Naive thymus-derived CD4-positive, alpha-beta T cell (primary cell): ENCODE results near the gene NOL4L. TPM values are rescaled to one million over a fixed set of nuclear protein-coding genes. Genes with fewer than 3 reads are reported as not detected.
"Not testable (repeated sequence)": the region's sequence is repeated elsewhere in the genome, so short reads cannot be mapped to it uniquely, and the experiment has no call there.

Source experiments
- ATAC-seq: fragments of 150-1000 bp; cut with Tn5 transposase; 2 replicates; pipeline ENCODE4 v1.10.0; 2021; ENCODE audit warnings: mild to moderate bottlenecking, moderate library complexity
- CTCF ChIA-PET: fragments of 350-600 bp; sonication (Branson Sonifier 250); formaldehyde crosslinking; loops from one replicate; lab custom pipeline; 2021; ENCODE audit warnings: antibody characterized with exemption; lab: Charles Lee
- POLR2A ChIA-PET: fragments of 350-600 bp; sonication (Branson Sonifier 250); formaldehyde crosslinking; loops from one replicate; lab custom pipeline; 2021; ENCODE audit warnings: antibody characterized with exemption, inconsistent platforms; lab: Charles Lee
- DNase-seq, 9 donors: peaks; one replicate each; pipeline versions ENCODE4 v3.0.0 to v3.0.0-alpha.2; 2020 to 2022; ENCODE audit warnings: mixed read lengths in 1 of 9
- H3K27ac ChIP-seq: one replicate; pipeline ENCODE4 v1.7.0; 2013; ENCODE audit warnings: mild to moderate bottlenecking, low read depth, low read length, moderate library complexity
- H3K27me3 ChIP-seq, 2 donors: one replicate each; pipeline ENCODE4 v1.7.0; 2013; ENCODE audit warnings: low read length in 2 of 2, mild to moderate bottlenecking in 2 of 2, moderate library complexity in 2 of 2; ENCODE audit not compliant: control insufficient read depth in 2 of 2, insufficient read depth in 2 of 2
- H3K36me3 ChIP-seq, 3 experiments: 1 replicate in 2 of 3; 2 replicates in 1 of 3; pipeline ENCODE4 v1.7.0; 2013; ENCODE audit warnings: low read length in 3 of 3, mild to moderate bottlenecking in 3 of 3, moderate library complexity in 1 of 3; ENCODE audit not compliant: insufficient read depth in 3 of 3, control insufficient read depth in 2 of 3
- H3K4me1 ChIP-seq, 2 donors: one replicate each; pipeline ENCODE4 v1.7.0; 2013; ENCODE audit warnings: low read length in 2 of 2, mild to moderate bottlenecking in 2 of 2, moderate library complexity in 1 of 2; ENCODE audit not compliant: control insufficient read depth in 2 of 2, insufficient read depth in 2 of 2
- H3K4me3 ChIP-seq: 2 replicates; pipeline ENCODE4 v1.7.0; 2013; ENCODE audit warnings: mild to moderate bottlenecking, low read length
- H3K9me3 ChIP-seq, 3 experiments: 1 replicate in 2 of 3; 2 replicates in 1 of 3; pipeline ENCODE4 v1.7.0; 2013; ENCODE audit warnings: low read length in 3 of 3; ENCODE audit not compliant: control insufficient read depth in 2 of 3
- H3K27ac Mint-ChIP-seq, 9 donors: one replicate each; pipeline ENCODE4 v1.8.0; 2020 to 2022; ENCODE audit warnings: mixed read lengths in 9 of 9, mild to moderate bottlenecking in 8 of 9, moderate library complexity in 5 of 9, inconsistent platforms in 2 of 9
- H3K27me3 Mint-ChIP-seq, 5 donors: one replicate each; pipeline ENCODE4 v1.8.0; 2021 to 2022; ENCODE audit warnings: mixed read lengths in 5 of 5, mild to moderate bottlenecking in 1 of 5
- H3K36me3 Mint-ChIP-seq, 5 donors: one replicate each; pipeline ENCODE4 v1.8.0; 2020 to 2022; ENCODE audit warnings: mixed read lengths in 5 of 5, mild to moderate bottlenecking in 3 of 5, inconsistent platforms in 1 of 5
- H3K4me1 Mint-ChIP-seq, 7 donors: one replicate each; pipeline ENCODE4 v1.8.0; 2020 to 2022; ENCODE audit warnings: mixed read lengths in 7 of 7, mild to moderate bottlenecking in 3 of 7, inconsistent platforms in 1 of 7
- H3K4me3 Mint-ChIP-seq, 10 donors: one replicate each; pipeline ENCODE4 v1.8.0; 2020 to 2022; ENCODE audit warnings: mild to moderate bottlenecking in 10 of 10, mixed read lengths in 10 of 10, moderate library complexity in 6 of 10, inconsistent platforms in 2 of 10
- H3K9me3 Mint-ChIP-seq, 11 donors: one replicate each; pipeline ENCODE4 v1.8.0; 2020 to 2022; ENCODE audit warnings: mixed read lengths in 11 of 11, mild to moderate bottlenecking in 4 of 11, inconsistent platforms in 1 of 11, moderate library complexity in 1 of 11
- intact Hi-C, 2 donors: fragments of 100-400 bp; cut with micrococcal nuclease; formaldehyde crosslinking; loops; one replicate each; pipeline ENCODE4 v1.15.1; 2023
- polyA plus RNA-seq, 2 donors: library from polyadenylated mRNA; unstranded; fragments of 300-500 nt; fragmentation: Illumina TruSeq; gene quantifications; one replicate each; pipeline ENCODE4 v1.2.3, GENCODE V29; 2021
- total RNA-seq, 6 experiments: library from RNA in 5 of 6; stranded (reverse) in 5 of 6; gene quantifications; 1 replicate in 5 of 6; 2 replicates in 1 of 6; pipeline ENCODE4 v1.2.3 and lab custom pipeline; 2021 to 2026

The NOL4L gene
- total and polyA plus RNA-seq, 7 experiments from 2014 or later = 17.3 to 81.9 (median 62.7) TPM

DNA sequence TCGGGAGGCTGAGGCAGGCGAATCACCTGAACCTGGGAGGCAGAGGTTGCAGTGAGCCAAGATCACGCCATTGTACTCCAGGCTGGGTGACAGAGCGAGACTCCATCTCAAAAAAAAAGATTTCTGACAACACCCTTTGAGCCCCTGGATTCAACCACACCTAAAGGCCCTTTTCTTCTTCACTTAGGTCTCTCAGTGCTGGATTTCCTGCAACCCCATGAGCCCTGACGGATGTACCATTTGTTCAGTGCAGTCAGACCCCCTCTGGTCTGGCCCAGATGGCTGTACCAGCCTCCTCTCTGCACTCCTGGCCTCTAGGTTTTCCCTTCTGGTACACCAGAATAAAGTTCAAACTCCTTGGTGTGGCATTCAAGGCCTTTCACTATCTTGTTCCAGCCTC lies 9.1 kb upstream of the NOL4L start:
- Mint-ChIP-seq H3K9me3 (no peaks in the 10 kb centered on the region), H3K4me1 (peaks cover 0 to 7% (median 3%) of the 10 kb centered on the region in 7 donors), H3K4me3 (no peak overlapping the region), H3K36me3 (no peaks in the 10 kb centered on the region), H3K27me3 (peaks cover 0 to 4% (median 0%) of the 10 kb centered on the region in 5 donors), H3K27ac (no peak overlapping the region)
- ChIA-PET POLR2A (no interaction called here), CTCF (no interaction called here)
- intact Hi-C loops = no loop called here
- Histone ChIP-seq H3K36me3 (no peaks in the 10 kb centered on the region), H3K4me3 (no peak overlapping the region), H3K27me3 (no peaks in the 10 kb centered on the region), H3K4me1 (no peaks in the 10 kb centered on the region), H3K27ac (no peak overlapping the region), H3K9me3 (no peaks in the 10 kb centered on the region)
- no peak for ATAC-seq
- DNase-seq = no peak

- POLR2A ChIA-PET = interaction anchor here (2.2 kb wide), 1 partner anchor 53 kb away, joined by 5 read pairs; no protein-coding TSS in a partner anchor
- H3K27me3 ChIP-seq, DNase-seq, H3K27ac Mint-ChIP-seq, H3K4me3 ChIP-seq, intact Hi-C loops, H3K9me3 ChIP-seq, H3K36me3 ChIP-seq, H3K4me1 ChIP-seq, H3K36me3 Mint-ChIP-seq, H3K27me3 Mint-ChIP-seq, ATAC-seq, H3K27ac ChIP-seq, CTCF ChIA-PET, H3K9me3 Mint-ChIP-seq, H3K4me3 Mint-ChIP-seq, H3K4me1 Mint-ChIP-seq: not testable (repeated sequence)
Measured at GRCh38 chr20:32592616-32593015, 7.5 kb upstream of the NOL4L start.

DNA sequence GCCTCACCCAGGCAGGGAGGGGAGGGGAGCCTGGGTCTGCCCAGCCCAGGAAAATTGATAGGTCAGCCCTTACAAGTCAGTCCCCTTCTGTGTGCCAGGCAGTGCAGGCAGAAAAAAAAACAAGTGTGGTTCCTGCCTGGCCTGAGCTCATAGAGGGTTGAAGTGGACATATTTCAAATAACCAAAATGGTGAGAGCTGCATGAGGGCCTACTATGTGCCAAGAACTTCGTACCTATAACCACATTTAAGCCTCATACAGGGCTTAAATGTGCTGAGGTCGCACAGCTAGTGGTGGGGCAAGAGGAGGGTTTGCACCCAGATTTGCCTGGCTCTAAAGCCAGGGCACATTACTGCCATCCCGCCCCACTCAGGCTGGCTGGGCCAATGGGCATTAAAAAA lies 6.9 kb upstream of the NOL4L start:
- Mint-ChIP-seq H3K4me1 (peaks cover 6 to 13% (median 9%) of the 10 kb centered on the region in 7 donors), H3K36me3 (no peaks in the 10 kb centered on the region), H3K9me3 (no peaks in the 10 kb centered on the region), H3K27me3 (peaks cover 0 to 14% (median 0%) of the 10 kb centered on the region in 5 donors), H3K4me3 (no peak overlapping the region), H3K27ac (no peak overlapping the region)
- no peaks in the 10 kb centered on the region for H3K27me3 ChIP-seq
- no peak overlapping the region for H3K4me3 ChIP-seq
- ChIA-PET POLR2A (interaction anchor here (2.2 kb wide), 1 partner anchor 52 kb away, joined by 5 read pairs; no protein-coding TSS in a partner anchor), CTCF (no interaction called here)
- DNase-seq (no peak), ATAC-seq (no peak)
- intact Hi-C loops = no loop called here
- H3K4me1 ChIP-seq = peaks cover 0 to 3% of the 10 kb centered on the region in 2 donors
- no peak overlapping the region for H3K27ac ChIP-seq
- H3K36me3 ChIP-seq = no peaks in the 10 kb centered on the region
- no peaks in the 10 kb centered on the region for H3K9me3 ChIP-seq

- ChIA-PET CTCF (interaction anchor here (0.6 kb wide), 1 partner anchor 48 kb away, joined by 3 read pairs; no protein-coding TSS in a partner anchor), POLR2A (interaction anchor here (1.0 to 1.1 kb wide), 2 partner anchors 9 to 54 kb away, joined by 3 read pairs; no protein-coding TSS in a partner anchor)
- peaks cover 16 to 26% (median 21%) of the 10 kb centered on the region in 7 donors for H3K4me1 Mint-ChIP-seq
- no peak overlapping the region for H3K27ac Mint-ChIP-seq
- no peak overlapping the region for H3K4me3 ChIP-seq
- no peaks in the 10 kb centered on the region for H3K9me3 Mint-ChIP-seq
- no peaks in the 10 kb centered on the region for H3K27me3 ChIP-seq
- no peak overlapping the region for H3K27ac ChIP-seq
- H3K9me3 ChIP-seq = no peaks in the 10 kb centered on the region
- no peak for DNase-seq
- no peaks in the 10 kb centered on the region for H3K36me3 ChIP-seq
- H3K36me3 Mint-ChIP-seq = no peaks in the 10 kb centered on the region
- ATAC-seq = no peak
- H3K27me3 Mint-ChIP-seq = peaks cover 0 to 29% (median 0%) of the 10 kb centered on the region in 5 donors
- no peak overlapping the region for H3K4me3 Mint-ChIP-seq
- peaks cover 0 to 15% of the 10 kb centered on the region in 2 donors for H3K4me1 ChIP-seq
- intact Hi-C loops = no loop called here
Measured at GRCh38 chr20:32589769-32590168, 4.6 kb upstream of the NOL4L start.

GRCh38 chr20:32589256-32589655 lies 4.1 kb upstream of the NOL4L start:
- ATAC-seq = peak; percentile 46
- no peak overlapping the region for H3K4me3 ChIP-seq
- Mint-ChIP-seq H3K27ac (peak overlapping the region in 1 of 9 donors; percentile 17), H3K4me3 (no peak overlapping the region), H3K9me3 (no peaks in the 10 kb centered on the region), H3K27me3 (peaks cover 0 to 29% (median 0%) of the 10 kb centered on the region in 5 donors), H3K36me3 (no peaks in the 10 kb centered on the region), H3K4me1 (peaks cover 16 to 26% (median 21%) of the 10 kb centered on the region in 7 donors)
- no peak overlapping the region for H3K27ac ChIP-seq
- H3K27me3 ChIP-seq = no peaks in the 10 kb centered on the region
- intact Hi-C loops = no loop called here
- H3K9me3 ChIP-seq = no peaks in the 10 kb centered on the region
- peaks cover 0 to 3% (median 0%) of the 10 kb centered on the region in 3 experiments for H3K36me3 ChIP-seq
- no peak for DNase-seq
- H3K4me1 ChIP-seq = peaks cover 0 to 15% of the 10 kb centered on the region in 2 donors
- CTCF ChIA-PET = interaction anchor here (0.6 kb wide), 1 partner anchor 48 kb away, joined by 3 read pairs; no protein-coding TSS in a partner anchor
- POLR2A ChIA-PET = interaction anchor here (1.1 kb wide), 1 partner anchor 53 kb away, joined by 3 read pairs; no protein-coding TSS in a partner anchor

DNA sequence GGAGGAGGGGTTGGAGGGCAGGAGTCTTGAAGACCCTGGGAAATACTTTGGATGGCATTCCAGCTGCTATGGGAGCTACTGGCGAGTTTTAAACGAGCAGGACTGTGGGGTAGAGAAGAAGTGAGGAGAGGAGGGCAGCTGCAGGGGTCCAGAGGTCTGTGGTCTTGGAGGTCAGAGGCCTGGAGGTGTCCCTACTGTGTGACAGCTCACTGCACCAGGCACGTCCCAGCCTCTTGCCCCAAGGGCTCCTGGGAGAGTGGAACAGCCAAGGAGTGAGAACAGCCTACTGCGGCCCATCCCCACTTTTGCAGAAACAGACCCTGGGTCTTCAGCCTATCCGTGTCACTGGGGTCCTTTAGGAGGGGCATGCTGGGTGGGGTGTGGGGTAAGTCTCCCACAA lies 2.9 kb upstream of the NOL4L start:
- no peak overlapping the region for H3K4me3 ChIP-seq
- Mint-ChIP-seq H3K27ac (peak overlapping the region in 2 of 9 donors; percentile 1 to 35), H3K27me3 (peaks cover 0 to 29% (median 0%) of the 10 kb centered on the region in 5 donors), H3K4me1 (peaks cover 16 to 26% (median 21%) of the 10 kb centered on the region in 7 donors), H3K36me3 (no peaks in the 10 kb centered on the region), H3K9me3 (no peaks in the 10 kb centered on the region), H3K4me3 (no peak overlapping the region)
- H3K36me3 ChIP-seq = peaks cover 0 to 3% (median 0%) of the 10 kb centered on the region in 3 experiments
- H3K4me1 ChIP-seq = peaks cover 0 to 15% of the 10 kb centered on the region in 2 donors
- no peaks in the 10 kb centered on the region for H3K27me3 ChIP-seq
- ChIA-PET POLR2A (interaction anchor here (0.8 to 4.2 kb wide), 2 partner anchors 51 to 470 kb away, joined by 5 to 63 read pairs; no protein-coding TSS in a partner anchor), CTCF (interaction anchor here (1.5 to 2.1 kb wide), 2 partner anchors 65 to 66 kb away, joined by 4 to 10 read pairs; no protein-coding TSS in a partner anchor)
- DNase-seq (no peak), ATAC-seq (no peak)
- H3K9me3 ChIP-seq = no peaks in the 10 kb centered on the region
- H3K27ac ChIP-seq = no peak overlapping the region
- intact Hi-C loops = no loop called here
